Thyroid gland (tissue), 4 donors: Measurements from ENCODE around the gene NDUFA13.
A peak's percentile ranks its signal among the peaks of the same experiment; 100 is the strongest.

Source experiments
- POLR2A ChIP-seq, 2 donors: fragments of 450-650 bp; IDR thresholded peaks; one replicate each; pipeline ENCODE4 v1.6.1; 2017; ENCODE audit warnings: antibody characterized with exemption in 2 of 2, mild to moderate bottlenecking in 2 of 2, moderate library complexity in 1 of 2
- TF ChIP-seq, protein P1 (sequence below), 6 experiments: fragments of 200-600 bp in 3 of 6; fragments of 450-650 bp in 3 of 6; sonication (generic) in 3 of 6; IDR thresholded peaks; one replicate each; pipeline ENCODE4 v1.5.1; 2016 to 2019; ENCODE audit warnings: antibody characterized with exemption in 6 of 6, mild to moderate bottlenecking in 2 of 6, inconsistent platforms in 1 of 6, moderate library complexity in 1 of 6

DNA sequence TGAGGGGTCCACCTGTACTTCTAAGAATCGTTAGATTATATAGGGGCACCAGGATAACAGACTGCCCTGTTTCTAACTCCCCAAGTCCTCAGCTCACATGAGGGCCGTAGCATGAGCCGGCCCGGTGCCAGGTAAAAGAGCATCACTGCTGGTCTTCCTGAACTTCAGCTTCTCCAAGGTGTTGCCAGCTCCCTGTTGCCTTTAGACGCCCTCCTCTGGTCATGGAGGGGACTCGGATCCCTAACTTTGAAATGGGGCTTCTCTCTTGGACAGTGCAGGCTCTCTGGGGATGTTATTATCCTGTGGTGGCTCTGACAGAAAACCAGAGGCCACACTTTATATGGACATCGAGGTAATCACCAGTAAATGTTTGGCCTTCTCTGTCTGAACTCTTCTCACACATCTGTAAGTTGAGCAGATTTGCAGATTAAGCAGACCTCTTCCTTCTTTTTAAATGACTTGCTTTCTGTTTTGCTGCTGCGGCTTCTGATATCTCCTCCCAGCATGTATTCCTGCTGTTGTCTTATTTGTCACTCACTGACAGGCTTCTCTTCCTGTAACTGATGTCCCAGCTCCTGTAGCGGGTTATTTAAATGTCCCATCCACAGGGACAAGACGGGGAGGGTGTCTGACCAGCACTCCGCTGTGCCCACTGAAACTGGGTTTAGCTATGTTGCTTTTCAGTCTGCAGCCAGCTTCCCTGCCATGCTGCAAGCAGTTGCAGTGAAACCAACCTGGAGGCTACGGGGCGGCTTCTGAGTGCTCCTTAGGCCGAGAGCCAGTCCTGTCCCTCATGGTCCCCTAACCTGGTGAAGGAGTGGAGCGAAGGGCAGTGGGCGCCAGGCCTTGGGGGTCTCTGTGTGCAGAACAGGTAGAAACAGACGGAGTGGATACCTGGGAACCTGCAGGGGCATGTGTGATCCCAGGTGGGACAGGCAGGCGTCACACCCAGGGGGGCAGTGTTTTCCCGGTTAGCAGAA lies 39.9 kb upstream of the NDUFA13 start:
- TF ChIP-seq, protein P1, sequence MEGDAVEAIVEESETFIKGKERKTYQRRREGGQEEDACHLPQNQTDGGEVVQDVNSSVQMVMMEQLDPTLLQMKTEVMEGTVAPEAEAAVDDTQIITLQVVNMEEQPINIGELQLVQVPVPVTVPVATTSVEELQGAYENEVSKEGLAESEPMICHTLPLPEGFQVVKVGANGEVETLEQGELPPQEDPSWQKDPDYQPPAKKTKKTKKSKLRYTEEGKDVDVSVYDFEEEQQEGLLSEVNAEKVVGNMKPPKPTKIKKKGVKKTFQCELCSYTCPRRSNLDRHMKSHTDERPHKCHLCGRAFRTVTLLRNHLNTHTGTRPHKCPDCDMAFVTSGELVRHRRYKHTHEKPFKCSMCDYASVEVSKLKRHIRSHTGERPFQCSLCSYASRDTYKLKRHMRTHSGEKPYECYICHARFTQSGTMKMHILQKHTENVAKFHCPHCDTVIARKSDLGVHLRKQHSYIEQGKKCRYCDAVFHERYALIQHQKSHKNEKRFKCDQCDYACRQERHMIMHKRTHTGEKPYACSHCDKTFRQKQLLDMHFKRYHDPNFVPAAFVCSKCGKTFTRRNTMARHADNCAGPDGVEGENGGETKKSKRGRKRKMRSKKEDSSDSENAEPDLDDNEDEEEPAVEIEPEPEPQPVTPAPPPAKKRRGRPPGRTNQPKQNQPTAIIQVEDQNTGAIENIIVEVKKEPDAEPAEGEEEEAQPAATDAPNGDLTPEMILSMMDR (IDR thresholded peaks at IDR 0.05): peak in 1 of 6 experiments; percentile 21
- no peak for TF ChIP-seq POLR2A (IDR thresholded peaks at IDR 0.05)
